Hepatocyte (in vitro differentiated cells): ENCODE data around the gene ZNF385B. TPM values are rescaled to one million over a fixed set of nuclear protein-coding genes. Genes with fewer than 3 reads are reported as not detected.

Experiments
- DNase-seq: peaks from one replicate; pipeline ENCODE4 v3.0.0-alpha.2; 2016; ENCODE audit warnings: low spot score
- H2AFZ ChIP-seq: fragments of 200-600 bp; sonication (generic); 2 replicates; pipeline ENCODE4 v1.6.0; 2016; ENCODE audit warnings: antibody characterized with exemption, mild to moderate bottlenecking
- H3K27ac ChIP-seq: fragments of 200-600 bp; sonication (generic); 2 replicates; pipeline ENCODE4 v1.5.1; 2016; ENCODE audit warnings: mild to moderate bottlenecking
- H3K27me3 ChIP-seq: fragments of 200-600 bp; sonication (generic); 2 replicates; pipeline ENCODE4 v1.6.1; 2016
- H3K36me3 ChIP-seq: fragments of 200-600 bp; sonication (generic); replicated peaks from 2 replicates; pipeline ENCODE4 v1.5.1; 2016; ENCODE audit warnings: low read depth; ENCODE audit not compliant: insufficient read depth
- H3K4me1 ChIP-seq: fragments of 200-600 bp; sonication (generic); 2 replicates; pipeline ENCODE4 v1.5.1; 2016; ENCODE audit warnings: mild to moderate bottlenecking, moderate library complexity; ENCODE audit not compliant: insufficient read depth
- H3K4me2 ChIP-seq: fragments of 200-600 bp; sonication (generic); 2 replicates; pipeline ENCODE4 v1.6.0; 2016
- H3K4me3 ChIP-seq: fragments of 200-600 bp; sonication (generic); 2 replicates; pipeline ENCODE4 v1.5.1; 2016; ENCODE audit warnings: mild to moderate bottlenecking
- H3K79me2 ChIP-seq: fragments of 200-600 bp; sonication (generic); 2 replicates; pipeline ENCODE4 v1.6.0; 2017; ENCODE audit warnings: mild to moderate bottlenecking
- H3K9me2 ChIP-seq: fragments of 200-600 bp; sonication (generic); replicated peaks from 2 replicates; pipeline ENCODE4 v1.6.0; 2017; ENCODE audit warnings: mild to moderate bottlenecking; ENCODE audit not compliant: insufficient read depth
- H3K9me3 ChIP-seq: fragments of 200-600 bp; sonication (generic); 2 replicates; pipeline ENCODE4 v1.5.1; 2016; ENCODE audit warnings: low read depth, mild to moderate bottlenecking
- H4K20me1 ChIP-seq: fragments of 200-600 bp; sonication (generic); 2 replicates; pipeline ENCODE4 v1.6.0; 2016; ENCODE audit warnings: mild to moderate bottlenecking; ENCODE audit not compliant: insufficient read depth, poor library complexity, severe bottlenecking
- CTCF ChIP-seq: fragments of 200-600 bp; sonication (generic); IDR thresholded peaks from 2 replicates; pipeline ENCODE4 v1.5.1; 2016; ENCODE audit warnings: antibody characterized with exemption, mild to moderate bottlenecking; ENCODE audit not compliant: poor library complexity
- EZH2 ChIP-seq: fragments of 200-600 bp; sonication (generic); IDR thresholded peaks from 2 replicates; pipeline ENCODE4 v1.6.1; 2016; ENCODE audit warnings: antibody characterized with exemption, mild to moderate bottlenecking, borderline replicate concordance
- EZH2phosphoT487 ChIP-seq: fragments of 200-600 bp; sonication (generic); IDR thresholded peaks from one replicate; pipeline ENCODE4 v1.6.1; 2018; ENCODE audit warnings: antibody characterized with exemption, mild to moderate bottlenecking, low read depth, moderate library complexity; ENCODE audit not compliant: unreplicated experiment, severe bottlenecking
- WGBS: methylation state at CpG from one replicate; pipeline ENCODE4 v1.1.6; 2016; ENCODE audit warnings: low lambda C conversion rate; ENCODE audit errors: missing lambda C conversion rate; 5-methylcytosine and 5-hydroxymethylcytosine counted together
- polyA plus RNA-seq: library from polyadenylated mRNA; unstranded; fragments of >200 nt; fragmentation: Nextera tagmentation; extraction: Ambion mirVana; gene quantifications from 2 replicates; pipeline ENCODE4 v1.2.1, GENCODE V29; 2016
- total RNA-seq: library from RNA; depleted of rRNA; stranded (reverse); fragments of >200 nt; gene quantifications from 2 replicates; pipeline ENCODE4 v1.2.3, GENCODE V29; 2014

The ZNF385B gene
- total and polyA plus RNA-seq, 2 experiments from 2014 or later, result 1.8 to 2.4 TPM

DNA sequence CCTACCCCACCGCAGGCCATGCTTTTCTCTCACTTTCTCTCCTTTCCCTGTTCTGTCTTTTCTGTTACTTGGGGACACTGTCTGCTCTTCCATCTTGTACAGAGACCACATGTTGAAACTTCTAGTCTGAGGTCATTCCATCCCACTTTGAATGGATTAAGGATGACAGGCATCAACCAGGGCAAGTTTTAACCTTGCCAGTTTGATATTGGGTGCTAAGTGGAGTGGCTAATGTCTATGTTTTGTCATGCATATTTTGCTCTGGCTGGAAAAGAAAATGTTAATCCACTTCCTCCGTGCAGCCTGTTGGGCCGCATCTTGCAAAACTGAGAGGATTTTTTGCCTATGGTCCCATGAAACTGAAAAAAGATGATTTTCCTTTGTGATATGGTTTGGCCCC lies 391.3 kb downstream of the ZNF385B start:
- Histone ChIP-seq H3K4me2 (no peak overlapping the region), H3K9me3 (no peaks in the 10 kb centered on the region), H3K27ac (no peak overlapping the region), H4K20me1 (no peaks in the 10 kb centered on the region), H3K4me1 (no peaks in the 10 kb centered on the region), H3K36me3 (no peaks in the 10 kb centered on the region), H3K9me2 (no peaks in the 10 kb centered on the region), H2AFZ (no peak overlapping the region), H3K27me3 (no peaks in the 10 kb centered on the region), H3K4me3 (no peak overlapping the region), H3K79me2 (no peaks in the 10 kb centered on the region)
- DNase-seq, result no peak
- TF ChIP-seq EZH2, result no peak
- no peak for TF ChIP-seq EZH2phosphoT487
- no peak for TF ChIP-seq CTCF
- 78% methylated on average over 3 of the region's 3 CpGs for WGBS

- no peaks in the 10 kb centered on the region for H3K9me3 ChIP-seq
- DNase-seq, result no peak
- no peak overlapping the region for H3K27ac ChIP-seq
- H3K36me3 ChIP-seq, result no peaks in the 10 kb centered on the region
- H3K27me3 ChIP-seq, result no peaks in the 10 kb centered on the region
- 95% methylated on average over 1 of the region's 1 CpG for WGBS
- no peak overlapping the region for H3K4me3 ChIP-seq
- no peaks in the 10 kb centered on the region for H3K4me1 ChIP-seq
- H3K79me2 ChIP-seq, result no peaks in the 10 kb centered on the region
- no peak overlapping the region for H3K4me2 ChIP-seq
- H2AFZ ChIP-seq, result no peak overlapping the region
- H4K20me1 ChIP-seq, result no peaks in the 10 kb centered on the region
- no peaks in the 10 kb centered on the region for H3K9me2 ChIP-seq
- TF ChIP-seq EZH2 (no peak), CTCF (no peak)
Observed at GRCh38 chr2:179467960-179468359, 393.5 kb downstream of the ZNF385B start.

GRCh38 chr2:179467111-179467510 lies 394.3 kb downstream of the ZNF385B start:
- Histone ChIP-seq H3K4me2 (no peak overlapping the region), H3K27ac (no peak overlapping the region), H3K27me3 (no peaks in the 10 kb centered on the region), H3K36me3 (no peaks in the 10 kb centered on the region), H2AFZ (no peak overlapping the region), H3K4me3 (no peak overlapping the region), H3K9me2 (no peaks in the 10 kb centered on the region), H3K79me2 (no peaks in the 10 kb centered on the region), H3K4me1 (no peaks in the 10 kb centered on the region), H3K9me3 (no peaks in the 10 kb centered on the region), H4K20me1 (no peaks in the 10 kb centered on the region)
- no peak for DNase-seq
- TF ChIP-seq EZH2phosphoT487 (no peak), CTCF (no peak), EZH2 (no peak)

GRCh38 chr2:179461420-179461819 lies 400.0 kb downstream of the ZNF385B start:
- Histone ChIP-seq H3K79me2 (no peaks in the 10 kb centered on the region), H3K27me3 (no peaks in the 10 kb centered on the region), H2AFZ (no peak overlapping the region), H3K9me3 (no peaks in the 10 kb centered on the region), H3K4me1 (peaks cover 15% of the 10 kb centered on the region), H3K4me3 (no peak overlapping the region), H3K4me2 (no peak overlapping the region), H3K36me3 (no peaks in the 10 kb centered on the region), H3K27ac (peak overlapping the region; percentile 90), H4K20me1 (no peaks in the 10 kb centered on the region), H3K9me2 (no peaks in the 10 kb centered on the region)
- no peak for DNase-seq
- TF ChIP-seq EZH2phosphoT487, result no peak
- no peak for TF ChIP-seq EZH2
- TF ChIP-seq CTCF, result no peak
